GM12874 (cell line): Measurements from ENCODE around the gene INTS1.

Experiments
- CTCF ChIP-seq: IDR thresholded peaks from 2 replicates; pipeline ENCODE4 v1.5.1; 2011; ENCODE audit warnings: low read depth, mild to moderate bottlenecking, control low read depth, low read length, moderate library complexity; ENCODE audit not compliant: insufficient read depth

The INTS1 gene

GRCh38 chr7:1539882-1540775, 35.9 kb upstream of the INTS1 start:
- TF ChIP-seq CTCF: no peak

DNA sequence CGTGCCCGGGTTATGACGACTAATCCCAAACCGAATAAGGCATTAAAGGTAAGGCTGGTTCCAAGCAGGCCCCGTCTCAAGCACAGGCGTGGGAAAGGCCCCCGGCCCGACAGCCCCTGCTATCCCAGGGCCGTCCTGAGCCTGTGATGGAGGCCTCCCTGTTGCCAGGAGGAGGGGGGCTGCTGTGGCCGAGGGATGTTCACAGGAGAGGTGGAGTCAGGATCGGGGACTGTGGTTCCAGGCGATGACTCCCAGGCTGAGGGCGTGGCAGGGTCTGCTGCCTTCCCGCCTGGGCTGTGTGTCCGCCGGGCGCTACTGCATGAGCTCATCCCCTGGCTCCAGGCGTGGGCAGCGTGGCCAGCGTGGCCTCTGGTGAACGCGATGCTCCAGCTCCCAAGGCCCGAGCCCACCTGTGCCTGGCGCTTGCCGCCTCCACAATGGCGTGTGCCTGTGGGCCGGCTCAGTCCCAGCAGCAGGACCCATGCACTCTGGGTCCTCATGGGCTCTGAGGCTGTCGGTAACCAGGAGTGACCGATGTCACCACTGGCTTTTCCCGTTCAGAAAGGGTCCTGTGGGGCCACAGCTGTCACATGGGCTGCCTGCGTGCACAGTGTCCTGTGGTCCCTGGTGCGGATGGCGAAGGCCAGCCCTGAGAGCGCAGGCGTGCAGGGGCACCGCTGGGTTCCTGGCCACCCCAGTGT, 35.1 kb upstream of the INTS1 start:
- no peak for TF ChIP-seq CTCF

DNA sequence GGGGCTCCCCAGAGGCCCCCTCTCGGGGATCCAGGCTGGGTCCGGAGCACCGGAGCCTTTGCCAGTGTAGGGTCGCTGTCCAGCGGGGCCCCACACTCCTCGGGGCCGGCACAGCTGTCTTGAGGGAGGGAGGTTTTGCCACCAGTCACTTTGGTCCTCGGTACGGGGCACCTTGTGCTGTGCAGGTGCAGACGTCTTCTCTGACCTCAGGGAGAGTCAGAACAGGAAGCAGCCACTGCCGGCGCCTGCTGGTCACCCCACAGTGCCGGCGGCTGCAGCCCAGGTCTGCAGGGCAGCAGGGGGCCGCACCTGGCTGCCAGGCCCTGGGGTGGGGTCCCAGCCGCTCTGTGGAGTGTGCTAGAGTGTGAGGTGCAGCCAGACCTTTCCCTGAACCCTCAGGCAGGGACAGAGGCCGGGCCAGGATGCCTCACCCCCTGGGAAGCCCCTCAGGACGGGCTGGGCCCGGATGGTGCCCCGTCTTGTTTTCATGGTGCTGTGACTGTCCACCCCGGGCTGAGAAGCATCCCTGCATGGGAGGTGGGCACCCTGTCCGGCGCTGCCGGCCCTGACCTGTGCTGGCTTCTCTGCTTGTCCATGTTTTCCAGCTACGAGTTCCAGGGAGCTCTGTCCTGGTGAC, 34.5 kb upstream of the INTS1 start:
- TF ChIP-seq CTCF: no peak

DNA sequence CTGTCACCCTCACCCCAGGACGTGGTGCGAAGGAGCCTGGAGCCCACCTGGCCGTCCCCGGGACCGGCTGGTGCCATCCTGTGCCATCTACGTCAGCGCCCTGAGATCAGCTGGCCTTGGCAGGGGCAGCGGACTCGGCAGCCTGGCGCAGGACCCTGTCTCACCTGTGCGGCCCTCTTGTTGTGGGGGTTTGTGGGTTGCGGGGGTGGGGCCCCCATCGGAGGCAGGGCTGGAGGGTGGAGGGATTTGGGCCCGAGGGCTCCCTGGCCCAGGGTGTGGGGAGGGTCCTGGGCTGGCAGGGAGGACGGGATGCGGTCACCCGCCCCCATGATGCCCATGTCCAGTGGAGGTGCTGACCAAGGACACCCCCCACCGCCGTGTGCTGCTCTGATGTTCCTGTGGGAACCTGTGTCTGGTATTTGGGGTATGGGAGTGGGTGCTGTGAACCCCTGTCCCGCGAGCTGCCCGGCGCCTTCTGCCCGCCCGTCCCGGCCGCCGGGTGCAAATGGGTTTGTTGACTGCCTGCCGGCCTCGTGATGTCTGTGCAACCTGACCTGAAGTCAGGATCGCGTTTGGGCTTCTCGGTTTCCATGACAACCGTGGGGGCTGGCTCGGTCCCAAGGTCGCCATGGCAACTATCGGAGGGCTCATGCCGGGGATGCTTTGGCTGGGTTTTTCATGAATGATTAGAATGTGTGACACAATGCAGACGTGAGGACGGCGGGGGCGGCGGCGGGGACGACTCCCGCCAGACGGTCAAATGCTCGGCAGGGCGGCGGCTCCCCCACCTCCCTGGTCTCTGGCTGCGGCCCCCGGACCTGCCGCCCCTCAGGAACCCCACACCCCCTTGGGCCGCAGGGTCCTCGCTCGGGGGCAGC, 33.6 kb upstream of the INTS1 start:
- no peak for TF ChIP-seq CTCF

DNA sequence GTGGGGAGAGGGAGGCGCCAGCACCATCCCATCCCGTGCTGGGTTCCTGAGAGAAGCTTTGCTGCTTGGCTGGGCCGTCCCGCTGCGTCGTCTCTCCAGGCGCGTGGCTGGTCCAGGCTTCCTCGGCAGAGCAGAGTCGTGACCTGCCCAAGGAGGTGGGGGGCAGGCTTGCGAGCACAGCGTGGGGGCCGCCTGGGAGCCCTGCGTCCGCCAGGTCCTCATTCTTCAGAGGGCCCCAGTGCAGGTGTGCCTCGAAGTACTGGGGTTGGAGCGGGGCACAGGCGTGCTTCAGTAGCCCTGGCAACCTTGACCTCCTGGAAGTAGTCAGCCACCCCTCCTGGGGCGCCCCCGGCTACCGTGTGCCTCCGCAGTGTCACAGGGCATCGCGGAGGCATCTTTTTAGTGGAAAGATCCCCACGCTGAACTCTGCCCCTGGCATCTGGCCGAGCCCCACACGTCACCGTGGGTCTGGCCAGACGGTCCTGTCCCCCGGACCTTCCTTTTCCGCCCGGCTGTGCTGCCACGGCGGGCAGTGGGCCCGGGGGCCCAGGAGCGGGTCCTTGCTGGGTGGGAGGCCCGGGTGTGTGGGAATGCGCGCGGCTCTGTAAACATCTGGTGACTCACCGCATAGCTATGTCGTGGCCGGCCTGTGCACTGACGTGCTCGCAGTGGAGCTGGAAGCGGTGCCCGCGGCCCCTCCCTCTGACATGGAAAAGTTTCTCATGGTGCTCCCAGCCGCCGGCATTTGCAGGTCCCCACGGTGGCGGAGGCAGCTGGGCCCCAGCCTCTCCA, 32.8 kb upstream of the INTS1 start:
- no peak for TF ChIP-seq CTCF

DNA sequence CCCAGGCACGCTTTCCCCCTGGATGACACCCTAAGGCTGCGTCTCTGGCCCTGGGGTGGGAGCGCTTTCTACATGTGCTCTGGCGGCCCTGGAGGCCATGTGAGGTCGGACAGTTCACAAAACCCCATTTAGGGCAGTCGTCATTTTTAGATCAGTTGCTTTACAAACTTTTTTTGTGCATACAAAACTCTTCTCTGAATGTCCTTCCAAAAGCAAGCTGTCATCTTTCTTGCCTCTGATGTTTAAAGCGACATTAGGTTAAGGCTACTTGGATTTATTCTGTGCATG, 32.2 kb upstream of the INTS1 start:
- no peak for TF ChIP-seq CTCF
